ENCODE results near the gene BHLHA9.
"Not testable (repeated sequence)": the region's sequence is repeated elsewhere in the genome, so short reads cannot be mapped to it uniquely, and the experiment has no call there.

The BHLHA9 gene

GRCh38 chr17:1301546-1301945 is 31.3 kb downstream of the BHLHA9 start:
- no peak for DNase-seq (ENCODE audit: low read depth)

- DNase-seq (ENCODE audit: low read depth), result no peak
These were observed 32.5 kb downstream of the BHLHA9 start for GRCh38 chr17:1302761-1303160.

GRCh38 chr17:1304522-1304921 is 34.3 kb downstream of the BHLHA9 start:
- DNase-seq (ENCODE audit: low read depth), result no peak

GRCh38 chr17:1304962-1305563 is 34.8 kb downstream of the BHLHA9 start:
- no peak for DNase-seq (ENCODE audit: low read depth)

- not testable (repeated sequence) for DNase-seq (ENCODE audit: low read depth)
These were observed 37.6 kb downstream of the BHLHA9 start for GRCh38 chr17:1307829-1308228.

GRCh38 chr17:1312261-1312870 is 42.1 kb downstream of the BHLHA9 start:
- no peak for DNase-seq (ENCODE audit: low read depth)

GRCh38 chr17:1313270-1314005 is 43.2 kb downstream of the BHLHA9 start:
- no peak for DNase-seq (ENCODE audit: low read depth)

- DNase-seq (ENCODE audit: low read depth), result no peak
These were observed 45.2 kb downstream of the BHLHA9 start for GRCh38 chr17:1315409-1315808.

GRCh38 chr17:1315891-1316403 is 45.7 kb downstream of the BHLHA9 start:
- no peak for DNase-seq (ENCODE audit: low read depth)
